ENCODE measurements around the gene ISCA2.

GRCh38 chr14:74527736-74528280 lies 34.2 kb downstream of the ISCA2 start:
- TF ChIP-seq, protein P1, sequence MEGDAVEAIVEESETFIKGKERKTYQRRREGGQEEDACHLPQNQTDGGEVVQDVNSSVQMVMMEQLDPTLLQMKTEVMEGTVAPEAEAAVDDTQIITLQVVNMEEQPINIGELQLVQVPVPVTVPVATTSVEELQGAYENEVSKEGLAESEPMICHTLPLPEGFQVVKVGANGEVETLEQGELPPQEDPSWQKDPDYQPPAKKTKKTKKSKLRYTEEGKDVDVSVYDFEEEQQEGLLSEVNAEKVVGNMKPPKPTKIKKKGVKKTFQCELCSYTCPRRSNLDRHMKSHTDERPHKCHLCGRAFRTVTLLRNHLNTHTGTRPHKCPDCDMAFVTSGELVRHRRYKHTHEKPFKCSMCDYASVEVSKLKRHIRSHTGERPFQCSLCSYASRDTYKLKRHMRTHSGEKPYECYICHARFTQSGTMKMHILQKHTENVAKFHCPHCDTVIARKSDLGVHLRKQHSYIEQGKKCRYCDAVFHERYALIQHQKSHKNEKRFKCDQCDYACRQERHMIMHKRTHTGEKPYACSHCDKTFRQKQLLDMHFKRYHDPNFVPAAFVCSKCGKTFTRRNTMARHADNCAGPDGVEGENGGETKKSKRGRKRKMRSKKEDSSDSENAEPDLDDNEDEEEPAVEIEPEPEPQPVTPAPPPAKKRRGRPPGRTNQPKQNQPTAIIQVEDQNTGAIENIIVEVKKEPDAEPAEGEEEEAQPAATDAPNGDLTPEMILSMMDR (IDR thresholded peaks at IDR 0.05): no peak
- TF ChIP-seq POLR2A (IDR thresholded peaks at IDR 0.05): no peak

Measured in testis (tissue), 2 donors.